ENCODE results near the gene PWP1.

DNA sequence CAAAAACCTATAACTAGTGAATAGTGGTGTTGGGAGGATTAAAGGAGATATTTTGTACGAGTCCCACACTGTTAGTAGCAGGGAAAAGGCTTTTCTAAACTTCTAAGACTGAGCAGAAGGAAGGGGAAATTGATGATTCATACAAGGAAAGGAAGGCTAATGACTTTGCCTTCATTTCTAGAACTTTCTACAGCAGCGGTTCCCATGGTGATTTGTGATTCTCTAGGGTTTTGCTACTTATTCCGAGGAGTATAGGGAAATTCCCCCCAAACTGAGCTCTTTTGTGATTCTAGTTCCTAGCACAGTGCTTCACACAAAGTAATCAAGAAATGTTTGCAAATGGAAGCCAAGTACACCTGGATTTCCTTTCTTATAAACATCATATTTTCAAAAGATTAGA is 23.8 kb upstream of the PWP1 start:
- TF ChIP-seq SRSF1 (IDR thresholded peaks at IDR 0.05; ENCODE audit: low read depth, low read length) (no peak), POLR2A (conservative IDR thresholded peaks at IDR 0.05) (no peak), CHD4 (IDR thresholded peaks at IDR 0.05; ENCODE audit: insufficient read depth, insufficient replicate concordance, low read depth, low read length, poor library complexity, severe bottlenecking) (no peak), EZH2 (IDR thresholded peaks at IDR 0.05; ENCODE audit: borderline replicate concordance, low read depth, low read length) (no peak)
- TF ChIP-seq, protein P1, sequence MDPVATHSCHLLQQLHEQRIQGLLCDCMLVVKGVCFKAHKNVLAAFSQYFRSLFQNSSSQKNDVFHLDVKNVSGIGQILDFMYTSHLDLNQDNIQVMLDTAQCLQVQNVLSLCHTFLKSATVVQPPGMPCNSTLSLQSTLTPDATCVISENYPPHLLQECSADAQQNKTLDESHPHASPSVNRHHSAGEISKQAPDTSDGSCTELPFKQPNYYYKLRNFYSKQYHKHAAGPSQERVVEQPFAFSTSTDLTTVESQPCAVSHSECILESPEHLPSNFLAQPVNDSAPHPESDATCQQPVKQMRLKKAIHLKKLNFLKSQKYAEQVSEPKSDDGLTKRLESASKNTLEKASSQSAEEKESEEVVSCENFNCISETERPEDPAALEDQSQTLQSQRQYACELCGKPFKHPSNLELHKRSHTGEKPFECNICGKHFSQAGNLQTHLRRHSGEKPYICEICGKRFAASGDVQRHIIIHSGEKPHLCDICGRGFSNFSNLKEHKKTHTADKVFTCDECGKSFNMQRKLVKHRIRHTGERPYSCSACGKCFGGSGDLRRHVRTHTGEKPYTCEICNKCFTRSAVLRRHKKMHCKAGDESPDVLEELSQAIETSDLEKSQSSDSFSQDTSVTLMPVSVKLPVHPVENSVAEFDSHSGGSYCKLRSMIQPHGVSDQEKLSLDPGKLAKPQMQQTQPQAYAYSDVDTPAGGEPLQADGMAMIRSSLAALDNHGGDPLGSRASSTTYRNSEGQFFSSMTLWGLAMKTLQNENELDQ (CRISPR knock-in tag; IDR thresholded peaks at IDR 0.05; ENCODE audit: borderline replicate concordance) = no peak
